Measurements from ENCODE around the gene WASF3.
"Not testable (repeated sequence)": the region's sequence is repeated elsewhere in the genome, so short reads cannot be mapped to it uniquely, and the experiment has no call there.

Gene WASF3

GRCh38 chr13:26635634-26636033, 78.2 kb downstream of the WASF3 start:
- not testable (repeated sequence) for DNase-seq

GRCh38 chr13:26636073-26636472, 78.6 kb downstream of the WASF3 start:
- DNase-seq: not testable (repeated sequence)

- no peak for DNase-seq
Measured at GRCh38 chr13:26646603-26647002, 89.1 kb downstream of the WASF3 start.

- no peak for DNase-seq
Measured at GRCh38 chr13:26651234-26651633, 93.8 kb downstream of the WASF3 start.

- DNase-seq: no peak
Measured at GRCh38 chr13:26653310-26653709, 95.8 kb downstream of the WASF3 start.

GRCh38 chr13:26653842-26654241, 96.4 kb downstream of the WASF3 start:
- no peak for DNase-seq

- no peak for DNase-seq
Measured at GRCh38 chr13:26656919-26657318, 99.4 kb downstream of the WASF3 start.

- no peak for DNase-seq
Measured at GRCh38 chr13:26658448-26659385, 101.2 kb downstream of the WASF3 start.

GRCh38 chr13:26660185-26660584, 102.7 kb downstream of the WASF3 start:
- DNase-seq: no peak

GRCh38 chr13:26660766-26661165, 103.3 kb downstream of the WASF3 start:
- DNase-seq: no peak

- no peak for DNase-seq
Measured at GRCh38 chr13:26663791-26664190, 106.3 kb downstream of the WASF3 start.

GRCh38 chr13:26664286-26664685, 106.8 kb downstream of the WASF3 start:
- no peak for DNase-seq

- peak; percentile 69 for DNase-seq
Measured at GRCh38 chr13:26664876-26665275, 107.4 kb downstream of the WASF3 start.

GRCh38 chr13:26668357-26669146, 111.1 kb downstream of the WASF3 start:
- DNase-seq: no peak

- DNase-seq: no peak
Measured at GRCh38 chr13:26673890-26674289, 116.4 kb downstream of the WASF3 start.

- no peak for DNase-seq
Measured at GRCh38 chr13:26677156-26677555, 119.7 kb downstream of the WASF3 start.

- DNase-seq: no peak
Measured at GRCh38 chr13:26678330-26678729, 120.8 kb downstream of the WASF3 start.

- no peak for DNase-seq
Measured at GRCh38 chr13:26678796-26679195, 121.3 kb downstream of the WASF3 start.

- no peak for DNase-seq
Measured at GRCh38 chr13:26679411-26680122, 122.1 kb downstream of the WASF3 start.

- DNase-seq: no peak
Measured at GRCh38 chr13:26680123-26680450, 122.6 kb downstream of the WASF3 start.

- no peak for DNase-seq
Measured at GRCh38 chr13:26680572-26680971, 123.1 kb downstream of the WASF3 start.

- DNase-seq: no peak
Measured at GRCh38 chr13:26681036-26681435, 123.6 kb downstream of the WASF3 start.

- DNase-seq: no peak
Measured at GRCh38 chr13:26682606-26683005, 125.1 kb downstream of the WASF3 start.

Data from NCI-H446 treated with DMSO at 0.1 percent for 48 hours (cell line).